ENCODE measurements around the gene TNP1. TPM values are rescaled to one million over a fixed set of nuclear protein-coding genes. Genes with fewer than 3 reads are reported as not detected.

The TNP1 gene
- total RNA-seq (2014; rRNA removed; shearing (Covaris generic)), result not detected in 2 replicates

- DNase-seq (ENCODE audit: low read depth), result no peak
Observed at GRCh38 chr2:216859944-216860343, at the start of gene TNP1. Gene TNP1, minus strand, starts transcription at chr2:216860064. Its CDS starts 30 bp downstream, at chr2:216860034.

GRCh38 chr2:216908300-216908699, 48.4 kb upstream of the TNP1 start:
- no peak for DNase-seq (ENCODE audit: low read depth)

GRCh38 chr2:216905649-216906329, 45.9 kb upstream of the TNP1 start:
- DNase-seq (ENCODE audit: low read depth), result no peak

GRCh38 chr2:216904974-216905373, 45.1 kb upstream of the TNP1 start:
- no peak for DNase-seq (ENCODE audit: low read depth)

- DNase-seq (ENCODE audit: low read depth), result no peak
Observed at GRCh38 chr2:216904554-216904953, 44.7 kb upstream of the TNP1 start.

- DNase-seq (ENCODE audit: low read depth), result no peak
Observed at GRCh38 chr2:216903470-216903869, 43.6 kb upstream of the TNP1 start.

- DNase-seq (ENCODE audit: low read depth), result no peak
Observed at GRCh38 chr2:216901273-216901672, 41.4 kb upstream of the TNP1 start.

- DNase-seq (ENCODE audit: low read depth), result no peak
Observed at GRCh38 chr2:216900406-216900805, 40.5 kb upstream of the TNP1 start.

GRCh38 chr2:216897561-216898203, 37.8 kb upstream of the TNP1 start:
- no peak for DNase-seq (ENCODE audit: low read depth)

GRCh38 chr2:216890138-216890537, 30.3 kb upstream of the TNP1 start:
- DNase-seq (ENCODE audit: low read depth), result no peak

GRCh38 chr2:216888887-216889622, 29.2 kb upstream of the TNP1 start:
- DNase-seq (ENCODE audit: low read depth), result no peak

- DNase-seq (ENCODE audit: low read depth), result no peak
Observed at GRCh38 chr2:216888081-216888480, 28.2 kb upstream of the TNP1 start.

- no peak for DNase-seq (ENCODE audit: low read depth)
Observed at GRCh38 chr2:216887138-216887537, 27.3 kb upstream of the TNP1 start.

GRCh38 chr2:216885117-216885553, 25.3 kb upstream of the TNP1 start:
- no peak for DNase-seq (ENCODE audit: low read depth)

- DNase-seq (ENCODE audit: low read depth), result no peak
Observed at GRCh38 chr2:216884347-216884746, 24.5 kb upstream of the TNP1 start.

- DNase-seq (ENCODE audit: low read depth), result no peak
Observed at GRCh38 chr2:216882876-216883275, 23.0 kb upstream of the TNP1 start.

GRCh38 chr2:216881411-216881810, 21.5 kb upstream of the TNP1 start:
- DNase-seq (ENCODE audit: low read depth), result no peak

- DNase-seq (ENCODE audit: low read depth), result peak; percentile 15
Observed at GRCh38 chr2:216880509-216881184, 20.8 kb upstream of the TNP1 start.

- DNase-seq (ENCODE audit: low read depth), result no peak
Observed at GRCh38 chr2:216879727-216880508, 20.1 kb upstream of the TNP1 start.

- no peak for DNase-seq (ENCODE audit: low read depth)
Observed at GRCh38 chr2:216878072-216878471, 18.2 kb upstream of the TNP1 start.

GRCh38 chr2:216877085-216877484, 17.2 kb upstream of the TNP1 start:
- DNase-seq (ENCODE audit: low read depth), result no peak
